Pancreas (tissue), 10 donors: ENCODE results near the gene C10orf67. TPM values are rescaled to one million over a fixed set of nuclear protein-coding genes. Genes with fewer than 3 reads are reported as not detected.
A peak's percentile ranks its signal among the peaks of the same experiment; 100 is the strongest.
"Not testable (repeated sequence)": the region's sequence is repeated elsewhere in the genome, so short reads cannot be mapped to it uniquely, and the experiment has no call there.

ENCODE experiments used
- ATAC-seq, 4 donors: fragments of 200-7000 bp; cut with Tn5 transposase; one replicate each; pipeline versions ENCODE4 v1.8.0 to v1.9.1; 2020; ENCODE audit warnings: mild to moderate bottlenecking in 4 of 4, moderate library complexity in 4 of 4
- DNase-seq, 6 donors: peaks; one replicate each; pipeline ENCODE4 v3.0.0-alpha.2; 2020
- FAIRE-seq: peaks from 2 replicates; lab custom pipeline; 2012; peaks lifted over from hg19 to GRCh38; lab: Jason Lieb, UNC
- H3K27ac ChIP-seq, 4 donors: fragments of 200-600 bp; sonication (generic); 1 replicate in 3 of 4; 2 replicates in 1 of 4; pipeline versions ENCODE4 v1.5.0 to v1.8.0; 2020
- H3K27me3 ChIP-seq, 4 donors: fragments of 200-600 bp; one replicate each; pipeline ENCODE4 v1.8.0; 2021
- H3K36me3 ChIP-seq, 3 donors: fragments of 200-600 bp; sonication (generic) in 1 of 3; one replicate each; pipeline versions ENCODE4 v1.5.0 to v1.8.0; 2020 to 2021
- H3K4me1 ChIP-seq, 3 donors: fragments of 200-600 bp; one replicate each; pipeline ENCODE4 v1.8.0; 2021
- H3K4me3 ChIP-seq, 4 donors: fragments of 200-600 bp; sonication (generic) in 2 of 4; one replicate each; pipeline versions ENCODE4 v1.5.0 to v1.8.0; 2020 to 2021
- H3K9me3 ChIP-seq, 4 donors: fragments of 200-600 bp; one replicate each; pipeline ENCODE4 v1.8.0; 2021
- WGBS, 2 donors: extraction: QIAGEN DNeasy Blood & Tissue Kit; methylation state at CpG; one replicate each; pipeline ENCODE4 v1.1.7; 2013; 5-methylcytosine and 5-hydroxymethylcytosine counted together
- intact Hi-C, 3 donors: fragments of 100-400 bp; cut with DNase I; formaldehyde crosslinking; loops; one replicate each; pipeline versions ENCODE4 v1.11.1 to v1.14.2; 2022
- polyA plus RNA-seq, 2 donors: library from polyadenylated mRNA; stranded (reverse); fragments of 200-250 nt; gene quantifications; one replicate each; pipeline ENCODE4 v1.2.3, GENCODE V29; 2013
- total RNA-seq, 6 donors: library from RNA; stranded (reverse); fragmentation: NEBNext Ultra II Directional in 4 of 6; extraction: Animal tissue kit (Norgen Biotek cat#: 25700) in 4 of 6; gene quantifications; one replicate each; pipeline versions ENCODE4 v1.2.1 to v1.2.4, GENCODE V29; 2021 to 2023
- TF ChIP-seq, protein P1 (sequence below), 4 donors: fragments of 200-600 bp; sonication (generic) in 3 of 4; IDR thresholded peaks; one replicate each; pipeline versions ENCODE4 v1.5.0 to v1.8.0; 2021; ENCODE audit warnings: antibody characterized with exemption in 4 of 4
- donor health status: healthy with polysubstance abuse.
- donor health status: DM: no; HTN: no; CAD: no; lungs with moderate emphysema.
- donor health status: DM: no; HTN: no; CAD: no.
- donor health status: control.
- donor health status: control.
- donor health status: Bipolar disorder and iron deficiency.
- donor health status: DM: yes; HTN: yes; CAD: no.
- donor health status: DM: no; HTN: no; CAD: no.
- donor health status: DM: no; HTN: no; CAD: no.
- donor health status: DM: yes; HTN: yes; CAD: no.

Gene C10orf67
- total and polyA plus RNA-seq, 8 donors, result 0.02 to 0.16 (median 0.08) TPM; not detected in 3

DNA sequence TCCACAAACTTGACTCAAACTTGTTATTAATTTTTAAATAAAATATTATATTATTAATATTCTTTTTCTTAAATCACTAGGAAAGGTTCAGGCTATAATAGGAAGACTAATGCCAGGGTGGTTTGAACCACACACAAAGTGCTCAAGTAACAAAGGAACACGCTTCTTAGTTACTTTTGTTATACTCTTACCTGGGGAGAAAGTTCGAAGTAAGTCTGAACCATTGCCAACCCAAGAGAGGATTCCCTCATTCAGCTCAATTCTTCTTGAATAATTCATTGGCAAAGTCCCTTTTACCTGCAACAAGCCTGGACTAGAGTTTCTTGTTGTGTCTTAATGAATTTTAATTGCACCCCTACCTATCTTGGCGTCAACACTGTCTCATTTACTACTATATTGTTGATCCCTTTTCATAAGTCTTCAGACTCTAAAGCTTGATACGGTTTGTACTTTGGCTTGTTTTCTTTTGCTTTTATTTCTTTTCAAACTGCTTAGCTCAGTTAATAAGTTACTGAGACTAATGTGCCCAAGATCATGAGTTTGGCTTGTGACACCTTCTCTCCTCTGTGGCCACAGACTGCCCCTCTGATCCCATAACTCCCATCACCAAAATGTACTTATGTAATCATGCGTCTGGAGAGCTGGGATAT is 10.2 kb upstream of the C10orf67 start:
- DNase-seq (no peak), ATAC-seq (no peak), FAIRE-seq (no peak)
- Histone ChIP-seq H3K36me3 (no peaks in the 10 kb centered on the region), H3K4me1 (no peaks in the 10 kb centered on the region), H3K4me3 (no peak overlapping the region), H3K27ac (no peak overlapping the region), H3K9me3 (no peaks in the 10 kb centered on the region), H3K27me3 (no peaks in the 10 kb centered on the region)
- intact Hi-C loops, result no loop called here
- WGBS, 2 donors, result 67 to 74% methylated on average over 5 of the region's 5 CpGs
- TF ChIP-seq, protein P1, sequence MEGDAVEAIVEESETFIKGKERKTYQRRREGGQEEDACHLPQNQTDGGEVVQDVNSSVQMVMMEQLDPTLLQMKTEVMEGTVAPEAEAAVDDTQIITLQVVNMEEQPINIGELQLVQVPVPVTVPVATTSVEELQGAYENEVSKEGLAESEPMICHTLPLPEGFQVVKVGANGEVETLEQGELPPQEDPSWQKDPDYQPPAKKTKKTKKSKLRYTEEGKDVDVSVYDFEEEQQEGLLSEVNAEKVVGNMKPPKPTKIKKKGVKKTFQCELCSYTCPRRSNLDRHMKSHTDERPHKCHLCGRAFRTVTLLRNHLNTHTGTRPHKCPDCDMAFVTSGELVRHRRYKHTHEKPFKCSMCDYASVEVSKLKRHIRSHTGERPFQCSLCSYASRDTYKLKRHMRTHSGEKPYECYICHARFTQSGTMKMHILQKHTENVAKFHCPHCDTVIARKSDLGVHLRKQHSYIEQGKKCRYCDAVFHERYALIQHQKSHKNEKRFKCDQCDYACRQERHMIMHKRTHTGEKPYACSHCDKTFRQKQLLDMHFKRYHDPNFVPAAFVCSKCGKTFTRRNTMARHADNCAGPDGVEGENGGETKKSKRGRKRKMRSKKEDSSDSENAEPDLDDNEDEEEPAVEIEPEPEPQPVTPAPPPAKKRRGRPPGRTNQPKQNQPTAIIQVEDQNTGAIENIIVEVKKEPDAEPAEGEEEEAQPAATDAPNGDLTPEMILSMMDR (IDR thresholded peaks at IDR 0.05), result no peak

DNA sequence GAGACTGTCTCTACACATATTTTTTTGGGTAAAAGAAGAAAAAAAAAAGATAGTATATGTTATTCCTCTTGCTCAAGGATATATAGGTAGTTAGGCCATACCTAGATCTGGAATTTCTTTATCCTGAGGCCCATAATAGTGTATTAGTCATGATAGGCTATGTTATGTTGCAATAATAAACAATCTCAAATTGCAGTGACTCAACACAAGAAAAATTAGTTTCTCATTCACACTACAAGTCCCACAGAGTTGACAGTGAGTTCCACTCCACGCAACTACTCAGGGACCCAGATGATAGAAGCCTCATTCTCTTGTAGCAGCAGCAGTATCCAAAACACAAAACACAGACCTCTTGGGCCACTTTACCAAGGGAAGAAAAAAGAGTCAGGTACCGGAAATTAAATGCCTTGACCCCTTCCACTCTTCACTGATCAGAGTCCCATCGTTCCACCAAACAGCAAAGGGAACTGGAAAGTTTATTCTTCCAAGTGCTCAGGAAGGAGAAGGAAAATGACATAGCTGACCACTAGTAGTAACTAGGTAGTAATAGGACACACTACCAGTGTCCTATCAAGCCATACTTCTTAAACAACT is 7.4 kb upstream of the C10orf67 start:
- intact Hi-C loops, result no loop called here
- Histone ChIP-seq H3K4me3 (no peak overlapping the region), H3K4me1 (no peaks in the 10 kb centered on the region), H3K36me3 (no peaks in the 10 kb centered on the region), H3K27ac (no peak overlapping the region), H3K9me3 (no peaks in the 10 kb centered on the region), H3K27me3 (no peaks in the 10 kb centered on the region)
- TF ChIP-seq, protein P1 (IDR thresholded peaks at IDR 0.05), result no peak
- ATAC-seq, result no peak
- no peak for FAIRE-seq
- 76 to 84% methylated on average over 3 of the region's 3 CpGs for WGBS, 2 donors
- no peak for DNase-seq

DNA sequence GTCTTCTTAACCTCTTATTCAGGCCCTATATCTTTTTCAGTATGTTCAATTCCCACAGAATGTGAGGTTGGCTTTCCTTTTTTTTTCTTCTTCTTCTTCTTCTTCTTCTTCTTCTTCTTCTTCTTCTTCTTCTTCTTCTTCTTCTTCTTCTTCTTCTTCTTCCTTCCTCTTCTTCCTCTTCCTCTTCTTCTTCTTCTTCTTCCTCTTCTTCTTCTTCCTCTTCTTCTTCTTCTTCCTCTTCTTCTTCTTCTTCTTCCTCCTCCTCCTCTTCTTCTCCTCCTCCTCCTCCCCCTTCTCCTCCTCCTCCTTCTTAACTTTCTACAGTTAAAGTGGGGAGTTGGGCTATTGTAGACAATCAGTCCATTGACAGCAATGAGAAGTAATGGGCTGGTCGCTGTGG is 6.1 kb upstream of the C10orf67 start:
- DNase-seq, FAIRE-seq, H3K9me3 ChIP-seq, ATAC-seq, H3K4me1 ChIP-seq, H3K27me3 ChIP-seq, H3K4me3 ChIP-seq, intact Hi-C loops, H3K27ac ChIP-seq, H3K36me3 ChIP-seq: not testable (repeated sequence)
- 85 to 90% methylated on average over 1 of the region's 1 CpG for WGBS, 2 donors

DNA sequence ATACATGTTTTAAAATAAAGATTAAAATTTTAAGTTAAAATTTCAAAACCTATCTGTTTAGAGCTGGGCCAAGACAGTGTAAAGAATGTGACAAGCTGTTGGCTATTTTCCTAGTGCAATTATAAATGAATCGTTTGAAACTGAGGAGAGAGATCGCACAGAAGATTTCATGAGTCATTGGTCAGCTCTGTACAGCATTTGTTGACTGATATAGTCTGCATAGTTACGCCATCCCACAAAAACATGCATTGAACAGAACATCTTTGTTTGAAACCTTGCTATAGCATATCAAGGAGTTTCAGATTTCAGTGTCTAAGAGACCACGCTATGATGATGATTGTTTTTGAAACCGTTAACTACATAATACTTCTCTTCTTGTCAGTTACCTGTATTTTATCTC is 1.3 kb upstream of the C10orf67 start:
- Histone ChIP-seq H3K4me3 (no peak overlapping the region), H3K27ac (no peak overlapping the region), H3K4me1 (no peaks in the 10 kb centered on the region), H3K36me3 (no peaks in the 10 kb centered on the region), H3K27me3 (peaks cover 0 to 9% (median 0%) of the 10 kb centered on the region in 4 donors), H3K9me3 (no peaks in the 10 kb centered on the region)
- FAIRE-seq (no peak), DNase-seq (no peak), ATAC-seq (no peak)
- TF ChIP-seq, protein P1 (IDR thresholded peaks at IDR 0.05), result no peak
- intact Hi-C loops, result no loop called here
- WGBS, 2 donors, result 59 to 60% methylated on average over 5 of the region's 5 CpGs

DNA sequence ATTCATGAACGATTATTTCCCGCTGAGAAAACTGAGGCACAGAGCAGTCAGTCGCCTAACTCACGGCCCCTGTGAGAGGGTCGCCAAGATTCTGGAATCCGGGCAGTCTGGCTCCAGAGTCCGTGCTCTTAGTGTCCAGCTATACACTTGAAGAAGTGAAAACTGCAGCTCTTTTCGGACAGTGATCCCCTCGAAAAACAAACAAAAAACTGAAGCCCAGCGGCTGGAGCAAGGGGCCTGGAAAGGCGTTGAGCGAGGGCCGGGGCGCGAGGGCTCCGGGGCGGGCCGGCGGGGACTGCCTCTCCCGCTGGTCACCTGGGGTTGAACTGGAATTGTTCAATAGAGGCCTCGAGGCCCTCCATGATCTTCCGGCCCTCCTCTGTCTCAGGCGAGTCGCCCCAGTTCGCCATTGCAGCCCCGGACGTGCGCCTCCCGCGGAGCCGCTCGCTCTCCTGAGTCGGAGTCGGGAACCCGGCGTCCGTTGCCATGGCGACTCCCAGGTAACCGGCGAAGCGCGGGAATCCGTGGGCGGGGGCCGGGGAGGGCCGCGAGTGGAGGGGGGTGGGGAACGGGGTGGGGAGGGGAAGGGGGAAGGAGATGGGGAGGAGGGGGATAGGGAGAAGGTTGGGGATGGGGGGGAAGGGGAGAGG is 881 bp downstream of the C10orf67 start:
- DNase-seq, result peak; percentile 34 to 83 (median 64)
- H3K27me3 ChIP-seq, result peaks cover 0 to 9% (median 0%) of the 10 kb centered on the region in 4 donors
- WGBS, 2 donors, result 13% methylated on average over 46 to 48 of the region's 48 CpGs
- ATAC-seq, result peak; percentile 70 to 81 (median 73)
- TF ChIP-seq, protein P1 (IDR thresholded peaks at IDR 0.05), result no peak
- H3K9me3 ChIP-seq, result no peaks in the 10 kb centered on the region
- no peak for FAIRE-seq
- no peak overlapping the region for H3K27ac ChIP-seq
- H3K36me3 ChIP-seq, result no peaks in the 10 kb centered on the region
- intact Hi-C loops, result no loop called here
- no peaks in the 10 kb centered on the region for H3K4me1 ChIP-seq
- peak overlapping the region in 3 of 4 donors; percentile 4 to 53 (median 15) for H3K4me3 ChIP-seq
